Fibroblast of villous mesenchyme (primary cell): ENCODE measurements around the gene SLC38A1. TPM values are rescaled to one million over a fixed set of nuclear protein-coding genes. Genes with fewer than 3 reads are reported as not detected.

ENCODE experiments used
- DNase-seq: peaks from one replicate; pipeline ENCODE4 v3.0.0-alpha.2; 2010; ENCODE audit warnings: low read depth
- H3K4me3 ChIP-seq: 2 replicates; pipeline ENCODE4 v1.5.1; 2011; ENCODE audit warnings: low read depth, mild to moderate bottlenecking, low read length
- total RNA-seq: library from RNA; depleted of rRNA; stranded (reverse); fragments of >200 nt; gene quantifications from 2 replicates; pipeline ENCODE4 v1.2.3, GENCODE V29; 2012
- TF ChIP-seq, protein P1 (sequence below): IDR thresholded peaks from 2 replicates; pipeline ENCODE4 v1.5.1; 2012; ENCODE audit warnings: low read depth, mild to moderate bottlenecking, low read length; ENCODE audit not compliant: insufficient read depth

SLC38A1 gene
- total RNA-seq, 1 donor = 149 TPM

DNA sequence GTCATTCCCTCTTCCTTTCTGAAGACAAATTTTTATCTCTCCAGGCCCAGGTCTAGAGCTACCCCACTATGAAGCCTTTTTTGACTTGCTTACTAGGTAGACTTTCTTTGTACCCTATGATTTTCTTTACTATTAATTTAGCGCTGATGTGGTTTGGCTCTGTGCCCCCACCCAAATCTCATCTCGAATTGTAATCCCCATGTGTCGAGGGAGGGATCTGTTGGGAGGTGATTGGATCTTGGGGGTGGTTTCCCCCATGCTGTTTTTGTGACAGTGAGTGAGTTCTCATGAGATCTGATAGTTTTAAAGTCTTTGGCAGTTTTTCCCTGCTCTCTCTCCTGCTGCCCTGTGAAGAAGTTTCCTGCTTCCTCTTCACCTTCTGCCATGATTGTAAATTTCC is 118.1 kb downstream of the SLC38A1 start:
- H3K4me3 ChIP-seq = no peak overlapping the region
- TF ChIP-seq, protein P1, sequence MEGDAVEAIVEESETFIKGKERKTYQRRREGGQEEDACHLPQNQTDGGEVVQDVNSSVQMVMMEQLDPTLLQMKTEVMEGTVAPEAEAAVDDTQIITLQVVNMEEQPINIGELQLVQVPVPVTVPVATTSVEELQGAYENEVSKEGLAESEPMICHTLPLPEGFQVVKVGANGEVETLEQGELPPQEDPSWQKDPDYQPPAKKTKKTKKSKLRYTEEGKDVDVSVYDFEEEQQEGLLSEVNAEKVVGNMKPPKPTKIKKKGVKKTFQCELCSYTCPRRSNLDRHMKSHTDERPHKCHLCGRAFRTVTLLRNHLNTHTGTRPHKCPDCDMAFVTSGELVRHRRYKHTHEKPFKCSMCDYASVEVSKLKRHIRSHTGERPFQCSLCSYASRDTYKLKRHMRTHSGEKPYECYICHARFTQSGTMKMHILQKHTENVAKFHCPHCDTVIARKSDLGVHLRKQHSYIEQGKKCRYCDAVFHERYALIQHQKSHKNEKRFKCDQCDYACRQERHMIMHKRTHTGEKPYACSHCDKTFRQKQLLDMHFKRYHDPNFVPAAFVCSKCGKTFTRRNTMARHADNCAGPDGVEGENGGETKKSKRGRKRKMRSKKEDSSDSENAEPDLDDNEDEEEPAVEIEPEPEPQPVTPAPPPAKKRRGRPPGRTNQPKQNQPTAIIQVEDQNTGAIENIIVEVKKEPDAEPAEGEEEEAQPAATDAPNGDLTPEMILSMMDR = no peak
- no peak for DNase-seq

DNA sequence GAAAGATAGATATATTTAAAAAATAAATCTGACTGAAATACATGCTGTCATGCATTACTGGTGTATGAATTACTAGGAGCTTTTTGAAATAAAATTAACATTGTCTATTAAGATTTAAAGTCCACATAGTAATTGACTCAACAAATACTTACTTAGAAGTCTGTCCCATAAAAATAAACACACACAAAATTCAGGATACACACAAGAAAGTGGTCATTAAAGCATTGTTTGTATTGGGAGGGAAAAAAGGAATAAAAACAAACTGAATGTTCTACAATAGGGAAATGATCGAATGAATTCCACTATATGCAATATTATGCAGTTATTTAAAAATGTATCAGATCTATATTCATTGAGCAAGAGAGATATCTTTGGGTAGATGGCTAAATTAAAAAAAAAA is 118.9 kb downstream of the SLC38A1 start:
- DNase-seq = no peak
- H3K4me3 ChIP-seq = no peak overlapping the region
- TF ChIP-seq, protein P1 = no peak

DNA sequence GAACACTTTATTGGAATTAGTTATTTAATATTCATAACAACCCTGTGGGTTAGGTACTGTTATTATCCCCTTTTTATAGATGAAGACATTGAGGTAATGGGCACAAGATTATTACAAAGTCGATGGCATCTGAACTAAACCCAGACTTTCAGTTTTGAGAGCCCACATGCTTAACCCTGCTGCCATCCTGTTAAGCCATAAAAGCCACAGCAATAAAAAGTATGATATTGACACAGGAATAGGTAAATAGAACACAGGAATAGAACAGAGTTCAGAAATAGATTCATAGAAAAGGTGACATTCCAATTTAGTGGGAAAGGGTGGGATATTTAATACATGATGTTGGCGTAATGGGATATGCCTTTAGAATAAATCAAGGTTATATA is 119.8 kb downstream of the SLC38A1 start:
- TF ChIP-seq, protein P1 = no peak
- no peak for DNase-seq
- no peak overlapping the region for H3K4me3 ChIP-seq

DNA sequence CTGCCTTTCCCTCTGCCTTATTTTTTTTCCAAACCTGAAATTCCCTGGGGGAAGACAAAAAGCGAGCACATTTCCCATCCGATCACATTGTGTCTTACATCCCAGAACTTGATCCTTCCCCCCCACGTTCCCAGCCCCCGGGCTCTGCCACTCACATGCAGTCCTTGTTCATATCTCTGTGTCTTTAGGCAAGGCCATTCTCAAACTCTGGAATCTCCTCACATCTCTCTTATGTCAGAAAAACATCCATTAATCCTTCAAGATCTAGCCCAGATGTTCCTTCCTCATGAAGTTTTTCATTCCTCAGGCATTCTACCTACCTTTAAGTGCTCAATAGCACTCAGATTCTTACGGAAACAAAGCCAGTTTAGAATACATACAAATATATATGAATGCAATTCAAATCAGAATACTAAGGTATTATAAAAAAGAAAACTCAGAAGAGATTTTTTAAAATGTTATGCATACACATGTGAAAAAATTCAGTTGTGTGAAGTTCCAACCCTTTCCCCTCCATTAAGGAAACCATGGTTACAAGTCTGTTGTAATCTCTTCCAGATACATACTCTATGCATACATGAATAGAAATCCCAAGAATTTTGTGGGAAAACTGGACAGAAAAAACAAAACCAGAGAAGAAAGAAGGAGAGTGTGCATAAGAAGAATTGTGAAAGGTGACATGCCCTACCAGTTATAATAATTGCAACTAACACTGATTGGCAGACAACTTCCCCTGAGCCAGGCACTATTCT is 120.3 kb downstream of the SLC38A1 start:
- TF ChIP-seq, protein P1 = no peak
- DNase-seq = no peak
- H3K4me3 ChIP-seq = no peak overlapping the region

DNA sequence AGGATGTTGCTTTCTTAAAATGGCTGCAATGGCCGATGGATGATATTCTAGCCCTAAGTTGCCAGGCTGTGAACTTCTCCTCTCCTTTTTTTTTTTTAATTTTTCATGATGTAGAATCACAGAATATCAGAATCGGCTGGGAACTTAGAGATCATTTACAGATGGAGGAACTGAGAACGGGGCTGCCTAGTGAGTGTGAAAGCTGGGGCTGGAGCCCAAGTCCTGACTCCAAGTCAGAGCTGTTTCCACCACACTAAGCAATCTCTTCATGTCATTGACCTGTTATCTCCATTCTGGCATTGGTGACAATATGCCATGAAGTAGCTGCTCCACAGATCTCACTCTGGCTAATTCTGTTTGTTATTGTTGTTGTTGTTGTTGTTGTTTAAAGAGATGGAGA is 121.7 kb downstream of the SLC38A1 start:
- DNase-seq = no peak
- no peak overlapping the region for H3K4me3 ChIP-seq
- TF ChIP-seq, protein P1 = no peak

DNA sequence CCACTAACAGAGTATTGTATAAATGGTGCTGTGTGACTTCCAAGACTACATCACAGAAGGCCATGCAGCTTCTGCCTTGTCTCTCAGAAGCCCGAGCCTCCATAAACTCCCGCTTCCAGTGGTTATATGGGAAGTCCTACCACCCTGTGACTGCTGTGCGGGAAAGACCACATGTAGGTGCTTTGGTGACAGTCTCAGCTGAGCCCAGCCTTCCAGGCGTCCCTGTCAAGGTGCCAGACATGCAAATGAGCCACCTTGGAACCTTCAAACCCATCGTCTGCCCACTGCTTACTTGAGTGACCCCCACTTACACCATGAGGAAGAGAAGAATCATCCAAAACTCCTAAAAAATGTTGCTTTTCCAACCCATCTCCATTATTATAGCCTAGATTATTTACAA is 123.0 kb downstream of the SLC38A1 start:
- no peak overlapping the region for H3K4me3 ChIP-seq
- DNase-seq = no peak
- TF ChIP-seq, protein P1 = no peak

DNA sequence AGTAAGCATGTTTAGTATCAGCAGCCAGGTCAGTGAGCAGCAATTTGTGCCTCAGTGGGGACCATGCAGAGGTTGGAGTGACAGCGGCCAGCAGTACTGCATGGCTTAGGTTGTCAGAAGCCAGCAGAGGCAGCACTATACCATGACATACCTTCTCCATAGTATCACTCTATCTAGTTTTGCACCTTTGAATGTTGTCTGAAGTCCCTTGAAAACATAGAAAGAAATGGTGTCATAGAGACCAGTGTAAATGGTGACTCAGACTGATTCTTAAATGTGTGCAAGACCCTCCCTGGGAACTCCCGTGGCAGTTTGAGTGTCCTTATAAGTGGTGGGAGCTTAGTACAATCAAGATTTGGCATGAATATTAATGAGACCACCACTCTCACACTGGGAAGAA is 124.4 kb downstream of the SLC38A1 start:
- no peak overlapping the region for H3K4me3 ChIP-seq
- no peak for DNase-seq

More for the DNA sequence above, 124.4 kb downstream of the SLC38A1 start:
- TF ChIP-seq, protein P1 = no peak
